GM23248 (cell line): ENCODE data around the gene SHH.

ENCODE experiments used
- EZH2 ChIP-seq: fragments of 200-600 bp; sonication (generic); IDR thresholded peaks from 2 replicates; pipeline ENCODE4 v1.6.1; 2018; ENCODE audit warnings: antibody characterized with exemption, mild to moderate bottlenecking; ENCODE audit not compliant: insufficient read depth, poor library complexity, severe bottlenecking
- EZH2phosphoT487 ChIP-seq: fragments of 200-600 bp; sonication (generic); IDR thresholded peaks from 2 replicates; pipeline ENCODE4 v1.6.1; 2018; ENCODE audit warnings: antibody characterized with exemption, moderate library complexity, mild to moderate bottlenecking, low read depth; ENCODE audit not compliant: insufficient read depth

- TF ChIP-seq EZH2 (no peak), EZH2phosphoT487 (no peak)
These were observed 12.7 kb downstream of the SHH start for GRCh38 chr7:155799514-155799913.
